H54 (cell line): ENCODE data around the gene SYT3.
"Not testable (repeated sequence)": the region's sequence is repeated elsewhere in the genome, so short reads cannot be mapped to it uniquely, and the experiment has no call there.

Experiments used
- DNase-seq: peaks from one replicate; pipeline ENCODE4 v3.0.0; 2011; ENCODE audit warnings: low spot score, mixed read lengths; ENCODE audit not compliant: insufficient read length
- FAIRE-seq: peaks from 3 replicates; lab custom pipeline; 2011; peaks lifted over from hg19 to GRCh38; lab: Jason Lieb, UNC
- POLR2A ChIP-seq: IDR thresholded peaks from 2 replicates; pipeline ENCODE4 v1.6.1; 2011; ENCODE audit warnings: low read depth, mild to moderate bottlenecking, low read length

SYT3 gene

DNA sequence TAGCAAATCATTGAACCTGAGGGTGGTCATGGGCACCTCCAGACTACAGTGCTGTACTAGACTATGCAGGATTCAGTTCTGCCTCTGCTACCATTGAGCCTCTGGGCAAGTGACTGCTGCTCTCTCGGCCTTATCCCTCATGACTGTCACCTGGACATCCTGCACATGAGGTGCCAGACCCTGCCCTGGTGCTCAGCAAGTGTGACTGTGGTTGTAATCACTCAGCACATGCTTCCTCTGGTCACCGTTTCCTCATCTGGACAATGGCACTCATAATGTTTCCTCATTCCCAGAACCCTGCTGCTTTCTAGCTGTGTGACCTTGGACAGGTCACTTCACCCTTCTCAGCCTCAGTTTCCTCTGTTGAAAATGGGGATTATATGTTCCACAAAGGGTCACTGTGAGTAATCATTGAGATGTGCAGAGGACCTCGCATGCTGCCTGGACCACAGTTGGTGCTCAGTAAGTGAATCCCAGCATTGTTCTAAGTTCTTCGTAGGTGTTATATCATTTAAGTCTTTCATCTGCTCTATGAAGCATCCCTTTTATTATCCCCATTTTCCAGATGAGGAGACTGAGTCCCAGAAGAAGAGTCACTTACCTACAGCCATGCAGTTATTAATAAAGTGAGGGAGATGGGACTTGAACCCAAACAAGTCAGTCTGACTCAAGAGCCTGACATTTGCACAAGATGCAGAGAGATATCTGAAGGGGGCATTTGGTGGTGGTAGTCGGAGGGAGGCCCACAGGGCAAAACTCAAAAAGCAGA, 3.2 kb downstream of the SYT3 start:
- no peak for TF ChIP-seq POLR2A
- no peak for FAIRE-seq
- no peak for DNase-seq

DNA sequence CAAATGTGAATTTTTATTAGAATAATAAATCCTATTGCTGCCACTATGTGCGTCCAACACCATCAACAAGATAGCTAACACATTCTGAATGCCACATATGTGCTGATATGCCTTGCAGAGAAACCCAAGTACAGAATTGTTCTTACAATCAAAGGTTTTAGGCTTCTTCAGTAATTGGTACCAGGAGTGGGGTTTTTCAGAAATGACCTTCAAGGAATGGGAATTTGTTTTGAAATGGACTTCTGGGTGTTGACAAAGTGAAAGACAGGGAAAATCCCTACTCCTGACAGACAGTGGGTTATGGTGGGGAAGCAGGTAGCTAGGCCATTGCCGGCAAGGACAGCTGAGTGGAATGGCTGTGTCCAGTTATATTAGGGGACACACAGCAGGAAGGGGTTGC, 5.7 kb downstream of the SYT3 start:
- no peak for DNase-seq
- no peak for FAIRE-seq
- TF ChIP-seq POLR2A: no peak

DNA sequence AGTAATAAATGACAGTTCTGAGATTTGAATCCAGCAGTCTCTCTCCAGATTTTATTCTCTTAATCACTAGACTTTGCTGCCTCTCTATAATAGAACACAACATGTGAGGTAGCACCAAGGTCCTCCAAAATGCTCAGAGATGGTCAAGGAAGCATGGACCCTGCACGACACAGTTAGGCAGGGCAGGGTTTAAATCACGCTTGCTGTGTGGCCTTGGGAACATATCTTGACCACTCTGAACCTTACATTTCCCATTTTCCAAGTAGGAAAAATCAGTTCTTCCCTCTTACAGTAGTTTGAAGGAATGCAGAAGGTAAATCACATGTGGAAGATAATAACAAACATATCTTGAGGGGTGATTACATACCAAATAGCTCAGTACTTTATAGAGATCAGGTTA, 6.3 kb downstream of the SYT3 start:
- DNase-seq (no peak), FAIRE-seq (no peak)
- TF ChIP-seq POLR2A: no peak

DNA sequence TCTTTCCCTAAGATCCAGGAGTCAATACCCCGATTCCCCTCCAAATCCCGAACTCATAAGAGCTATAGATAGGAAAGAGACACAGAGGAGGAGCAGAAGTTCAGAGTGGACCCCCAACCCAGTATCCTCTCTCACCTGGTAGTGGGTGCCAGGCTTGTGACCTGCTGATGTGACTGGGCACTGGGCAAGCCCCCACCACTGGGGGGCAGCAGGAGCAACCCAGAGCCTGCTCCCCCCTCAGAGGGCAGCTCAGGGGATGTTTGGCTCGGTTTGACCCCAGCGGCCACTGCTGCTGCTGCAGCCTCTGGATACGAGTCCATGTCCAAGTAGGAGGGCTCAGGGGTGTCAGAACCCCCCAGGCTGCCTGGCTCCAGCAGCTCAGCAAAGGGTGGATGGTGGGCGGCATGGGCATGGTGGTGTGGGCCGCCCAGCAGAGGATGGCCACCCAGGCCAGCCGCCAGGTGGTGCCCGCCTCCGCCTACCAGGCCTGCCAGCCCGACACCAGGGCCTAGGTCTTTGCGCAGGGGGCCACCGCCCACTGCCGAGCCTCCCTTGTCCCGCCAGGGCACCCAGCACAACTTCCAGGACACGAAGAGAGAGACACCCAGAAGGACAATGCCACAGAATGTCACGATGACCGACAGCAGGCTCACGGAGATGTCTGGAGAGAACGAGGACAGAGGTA, 7.4 kb downstream of the SYT3 start:
- TF ChIP-seq POLR2A: no peak
- FAIRE-seq: no peak
- no peak for DNase-seq

DNA sequence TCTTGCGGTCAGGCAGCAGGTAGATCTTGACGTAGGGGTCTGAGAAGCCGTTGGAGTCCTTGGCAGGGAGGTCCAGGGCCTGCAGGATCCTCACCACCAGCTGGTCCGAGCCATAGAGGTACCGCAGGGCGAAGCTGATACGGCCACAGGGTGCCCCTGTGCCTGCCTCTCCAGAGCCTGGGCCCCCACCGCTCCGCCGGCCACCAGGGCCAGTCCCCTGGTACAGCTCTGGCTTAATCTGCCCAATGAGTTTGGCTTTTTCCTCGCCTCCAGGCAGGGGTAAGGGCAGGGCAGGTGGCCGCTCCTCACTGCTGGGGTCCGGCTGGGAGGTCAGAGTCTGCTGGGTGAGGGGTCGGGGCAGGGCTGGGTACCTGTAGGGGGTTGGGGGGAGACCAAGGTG, 9.9 kb downstream of the SYT3 start:
- TF ChIP-seq POLR2A: no peak
- FAIRE-seq: no peak
- DNase-seq: no peak

DNA sequence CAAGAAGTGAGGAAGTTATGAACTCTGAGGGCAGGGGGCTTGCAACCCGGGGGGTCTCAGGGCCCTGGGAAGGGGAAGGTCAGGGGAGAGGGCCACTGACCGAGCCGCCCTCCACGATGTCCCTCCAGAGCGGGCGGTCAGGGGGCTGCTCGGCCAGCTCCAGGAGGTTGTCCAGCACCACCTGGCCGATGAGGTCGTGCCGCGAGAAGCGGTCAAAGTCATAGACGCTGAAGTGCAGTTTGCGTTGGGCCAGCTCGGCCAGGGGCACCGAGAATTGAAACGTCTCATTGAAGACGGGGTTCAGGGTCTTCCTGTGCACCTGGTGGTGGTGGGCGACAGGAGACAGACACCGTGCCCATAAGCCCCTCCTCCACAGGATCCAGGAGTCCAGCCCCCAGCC, 10.5 kb downstream of the SYT3 start:
- TF ChIP-seq POLR2A: no peak
- FAIRE-seq: no peak
- no peak for DNase-seq

DNA sequence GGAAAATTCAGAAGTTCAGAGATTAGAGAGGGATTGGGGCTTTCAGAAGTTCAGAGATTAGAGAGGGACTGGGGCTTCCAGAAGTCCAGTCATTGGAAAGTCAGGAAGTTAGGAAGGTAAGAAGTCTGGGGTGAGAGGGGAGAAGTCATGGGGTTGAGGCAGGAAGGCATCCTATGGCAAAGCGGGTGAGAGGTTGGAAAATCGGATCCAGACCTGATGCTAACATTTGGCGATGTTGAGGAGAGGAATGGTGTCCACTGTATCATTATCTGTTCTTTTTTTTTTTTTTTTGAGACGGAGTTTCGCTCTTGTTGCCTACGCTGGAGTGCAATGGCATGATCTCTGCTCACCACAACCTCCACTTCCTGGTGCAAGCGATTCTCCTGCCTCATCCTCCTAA, 11.1 kb downstream of the SYT3 start:
- DNase-seq (no peak), FAIRE-seq (no peak)
- no peak for TF ChIP-seq POLR2A

DNA sequence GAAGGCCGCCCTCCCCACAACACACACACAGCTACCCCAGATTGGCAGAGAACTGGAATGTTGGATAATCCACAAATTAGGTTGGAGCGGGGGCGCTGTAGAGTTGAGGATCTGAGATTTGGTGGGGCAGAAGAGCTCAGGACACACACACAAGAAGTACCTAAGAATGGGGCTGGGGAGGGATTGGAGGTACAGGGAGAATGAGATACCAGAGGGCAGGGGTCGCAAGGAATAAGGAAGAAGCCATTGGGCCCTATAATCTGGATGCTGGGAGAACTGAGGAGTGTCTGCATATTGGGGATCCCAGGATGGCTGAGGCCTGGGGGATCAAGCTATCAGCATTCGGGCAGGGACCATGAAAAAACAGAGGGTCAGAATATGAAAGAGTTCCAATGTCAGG, 11.5 kb downstream of the SYT3 start:
- DNase-seq (no peak), FAIRE-seq (no peak)
- TF ChIP-seq POLR2A: no peak

DNA sequence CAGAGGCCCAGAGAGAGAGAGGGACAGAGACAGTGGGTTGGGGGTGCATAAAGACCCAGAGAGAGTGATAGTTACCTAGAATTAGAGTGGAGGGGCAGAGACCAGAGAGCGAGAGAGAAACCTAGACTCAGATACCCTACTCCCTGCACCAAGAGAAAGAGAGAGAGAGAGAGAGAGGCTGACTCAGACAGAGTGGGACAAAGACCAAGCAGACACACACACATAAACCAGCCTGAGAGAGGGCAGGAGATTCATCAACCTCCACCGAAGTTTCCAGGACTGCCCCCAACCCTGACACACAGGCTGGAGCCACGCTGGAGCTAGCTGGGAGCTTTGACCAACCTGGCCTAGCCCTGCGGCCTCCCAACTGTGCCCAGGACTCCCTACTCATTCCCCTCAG, 12.9 kb downstream of the SYT3 start:
- DNase-seq (no peak), FAIRE-seq (no peak)
- no peak for TF ChIP-seq POLR2A

DNA sequence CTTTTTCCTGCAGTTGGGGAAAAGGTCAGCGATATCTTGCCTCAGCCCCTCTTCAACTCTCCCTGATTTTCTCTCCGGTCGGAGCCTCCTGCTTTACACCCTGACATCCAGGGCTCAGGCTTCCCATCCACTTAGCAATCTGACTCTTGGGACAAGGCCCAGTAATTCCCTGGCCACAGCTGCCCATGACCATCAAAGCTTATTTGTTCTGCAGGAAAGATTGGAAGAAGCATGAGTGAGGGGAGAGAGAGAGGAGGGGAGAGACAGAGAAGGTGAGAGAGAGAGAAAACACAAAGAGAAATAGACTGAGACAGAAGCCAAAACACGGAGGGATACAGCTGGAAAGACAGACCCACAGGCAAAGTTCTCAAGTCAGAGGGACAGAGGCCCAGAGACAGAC, 13.7 kb downstream of the SYT3 start:
- no peak for DNase-seq
- no peak for FAIRE-seq
- no peak for TF ChIP-seq POLR2A

DNA sequence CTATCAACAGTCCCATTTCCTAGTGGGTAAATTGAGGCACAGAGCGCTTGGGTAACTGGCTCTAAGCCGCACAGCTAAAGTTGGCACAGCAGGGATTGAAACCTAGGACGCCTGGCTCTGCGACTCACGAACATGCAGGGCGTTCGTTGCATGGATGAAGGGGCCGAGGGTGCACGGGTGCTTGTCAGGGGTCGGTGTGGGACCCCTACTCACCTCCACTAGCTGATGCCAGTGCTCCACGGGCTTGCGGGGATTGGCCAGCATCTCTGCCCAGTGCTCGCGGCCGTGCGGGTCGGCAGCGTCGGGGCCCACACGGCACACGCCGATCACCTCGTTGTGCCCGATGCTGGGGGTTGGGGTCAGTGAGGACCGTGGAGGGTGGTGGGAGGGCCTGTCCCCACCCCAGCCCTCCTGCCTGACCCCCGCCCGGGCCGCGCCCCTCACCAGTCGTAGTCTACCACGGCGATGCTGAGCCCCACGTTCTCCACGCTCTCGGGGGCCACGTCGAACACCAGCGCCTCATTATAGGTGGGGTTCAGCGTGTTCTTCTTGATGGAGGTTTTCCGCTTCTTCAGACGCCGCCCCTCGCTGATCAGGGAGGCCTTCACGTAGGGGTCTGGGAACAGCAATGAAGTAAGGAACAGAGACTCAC, 14.6 kb downstream of the SYT3 start:
- no peak for TF ChIP-seq POLR2A
- FAIRE-seq (no peak), DNase-seq (no peak)

DNA sequence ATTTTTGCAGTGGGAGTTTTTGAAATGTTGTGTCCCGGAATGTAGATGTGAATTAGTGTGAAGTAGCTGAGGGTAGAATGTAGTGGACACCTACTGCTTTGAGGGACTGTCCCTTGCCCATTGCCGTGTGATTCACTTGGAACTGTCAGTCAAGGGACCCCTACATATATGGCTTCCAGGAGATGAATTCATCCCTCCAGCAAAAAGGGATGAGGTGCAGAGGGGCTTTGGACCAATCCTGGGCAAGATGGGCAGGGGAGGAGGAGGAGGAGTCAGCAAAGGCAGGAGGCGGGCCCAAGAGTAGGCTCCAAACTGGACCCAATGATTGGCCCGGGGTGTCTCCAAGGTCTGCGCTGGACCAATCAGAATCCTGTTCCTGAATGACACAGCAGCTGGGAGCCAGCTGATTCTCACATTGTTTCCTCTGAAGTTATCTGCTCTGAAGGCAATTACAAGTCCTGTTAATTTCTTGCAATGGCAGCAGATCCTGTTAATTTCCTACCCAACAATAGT, 19.2 kb downstream of the SYT3 start:
- not testable (repeated sequence) for FAIRE-seq, DNase-seq

DNA sequence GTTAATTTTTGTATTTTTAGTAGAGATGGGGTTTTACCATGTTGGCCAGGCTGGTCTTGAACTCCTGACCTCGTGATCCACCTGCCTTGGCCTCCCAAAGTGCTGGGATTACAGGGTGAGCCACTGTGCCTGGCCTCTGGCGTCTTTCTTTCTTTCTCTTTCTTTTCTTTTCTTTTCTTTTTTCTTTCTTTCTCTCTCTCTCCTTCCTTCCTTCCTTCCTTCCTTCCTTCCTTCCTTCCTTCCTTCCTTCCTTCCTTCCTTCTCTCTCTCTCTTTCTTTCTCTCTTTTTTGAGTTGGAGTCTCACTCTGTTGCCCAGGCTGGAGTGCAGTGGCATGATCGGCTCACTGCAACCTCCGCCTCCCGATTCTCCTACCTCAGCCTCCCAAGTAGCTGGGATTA, 20.5 kb downstream of the SYT3 start:
- FAIRE-seq, DNase-seq: not testable (repeated sequence)

DNA sequence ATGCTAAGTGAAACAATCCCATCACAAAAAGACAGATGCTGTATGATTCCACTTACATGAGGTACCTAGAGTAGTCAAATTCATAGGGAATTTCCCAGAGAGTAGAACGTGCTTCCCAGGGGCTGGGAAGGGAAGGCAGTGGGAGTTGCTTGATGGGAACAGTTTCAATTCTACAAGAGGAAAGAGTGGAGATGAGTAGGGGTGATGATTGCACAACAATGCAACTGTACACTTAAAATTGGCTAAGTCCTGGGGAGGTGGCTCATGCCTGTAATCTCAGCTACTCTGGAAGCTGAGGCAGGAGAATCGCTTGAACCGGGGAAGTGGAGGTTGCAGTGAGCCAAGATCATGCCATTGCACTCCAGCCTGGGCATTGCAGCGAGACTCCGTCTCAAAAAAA, 21.3 kb downstream of the SYT3 start:
- FAIRE-seq, DNase-seq: not testable (repeated sequence)

DNA sequence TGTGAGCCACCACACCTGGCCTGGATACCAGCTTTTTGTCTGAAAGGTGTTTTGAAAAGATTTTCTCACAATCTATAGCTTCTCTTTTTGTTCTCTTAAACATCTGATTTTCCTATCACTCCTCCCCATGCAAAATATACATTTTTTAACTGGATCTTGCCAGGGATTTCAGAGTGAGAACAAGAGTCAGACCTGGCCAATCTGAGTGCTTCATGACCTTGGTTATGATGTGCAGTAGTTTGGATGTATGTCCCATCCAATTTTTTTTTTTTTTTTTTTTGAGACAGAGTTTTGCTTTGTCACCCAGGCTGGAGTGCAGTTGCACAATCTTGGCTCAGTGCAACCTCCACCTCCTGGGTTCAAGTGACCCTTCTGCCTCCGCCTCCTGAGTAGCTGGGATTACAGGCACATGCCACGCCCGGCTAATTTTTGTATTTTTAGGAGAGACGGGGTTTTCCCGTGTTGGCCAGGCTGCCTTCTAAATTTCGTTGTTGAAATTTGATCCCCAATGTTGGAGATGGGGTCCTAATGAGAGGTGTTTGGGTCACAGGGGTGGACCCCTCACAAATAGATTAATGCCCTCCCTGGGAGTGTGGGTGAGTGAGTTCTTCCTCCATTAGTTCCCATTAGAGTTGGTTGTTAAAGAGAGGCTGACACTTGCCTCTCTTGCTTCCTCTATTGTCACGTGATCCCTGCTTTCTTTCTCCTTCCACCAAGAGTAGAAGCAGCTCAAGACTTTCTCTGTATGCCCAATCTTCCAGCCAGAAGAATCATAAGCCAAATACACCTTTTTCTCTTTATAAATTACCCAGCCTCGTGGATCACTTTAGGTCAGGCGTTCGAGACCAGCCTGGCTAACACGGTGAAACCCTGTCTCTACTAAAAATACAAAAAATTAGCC, 26.9 kb downstream of the SYT3 start:
- not testable (repeated sequence) for DNase-seq, FAIRE-seq
